SH-SY5Y (cell line): ENCODE measurements around the gene SHH.

ENCODE experiments used
- GATA2 ChIP-seq: IDR thresholded peaks from 2 replicates; pipeline ENCODE4 v1.6.1; 2011; ENCODE audit warnings: mild to moderate bottlenecking, low read depth, low read length
- GATA3 ChIP-seq: IDR thresholded peaks from 2 replicates; pipeline ENCODE4 v1.6.1; 2011; ENCODE audit warnings: low read depth, mild to moderate bottlenecking, low read length, moderate library complexity

DNA sequence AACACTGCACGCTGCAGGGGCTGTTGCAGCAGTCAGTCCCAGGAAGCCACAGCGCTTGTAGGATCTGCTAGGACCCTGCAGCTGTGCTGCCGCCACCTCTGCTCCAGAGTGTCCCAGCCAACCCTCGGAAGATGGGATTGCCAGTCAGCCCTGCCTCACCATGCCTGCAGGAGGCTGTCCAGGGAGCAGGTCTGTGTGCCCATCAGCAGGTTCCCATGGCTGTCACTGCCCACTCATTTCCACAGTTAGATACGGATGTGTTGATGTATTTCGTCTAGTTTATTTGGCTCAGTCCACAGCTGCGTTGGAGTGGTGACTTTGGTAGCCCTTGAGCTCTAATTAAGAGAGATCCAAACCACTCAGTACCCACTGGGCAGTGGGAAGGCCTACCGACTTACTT lies 35.7 kb downstream of the SHH start:
- TF ChIP-seq GATA3, result no peak
- TF ChIP-seq GATA2, result no peak
